HCT116 (cell line): Measurements from ENCODE around the gene DYNLT2. TPM values are rescaled to one million over a fixed set of nuclear protein-coding genes. Genes with fewer than 3 reads are reported as not detected.

Source experiments
- ATAC-seq: fragments of 200-7000 bp; cut with Tn5 transposase; 2 replicates; pipeline ENCODE4 v1.9.1; 2020; ENCODE audit warnings: mild to moderate bottlenecking, moderate library complexity
- BruUV-seq: library from RNA; stranded (reverse); fragments of 400-500 nt; replicated peaks from 2 replicates; lab custom pipeline; 2021; lab: Mats Ljungman, UMichigan
- CTCF ChIA-PET: fragments of 300-600 bp; sonication (Branson Sonifier 250); formaldehyde crosslinking; loops from one replicate; lab custom pipeline; 2021; ENCODE audit warnings: antibody characterized with exemption; lab: Charles Lee
- POLR2A ChIA-PET: fragments of 300-600, 350-600 bp; sonication (Branson Sonifier 250); formaldehyde crosslinking; loops from one replicate; lab custom pipeline; 2021; ENCODE audit warnings: antibody characterized with exemption; lab: Charles Lee
- RAD21 ChIA-PET, 2 experiments: fragments of 300-600 bp; sonication (Branson Sonifier 250); formaldehyde crosslinking; loops; one replicate each; lab custom pipeline; 2023; ENCODE audit warnings: low total read pairs in 2 of 2; ENCODE audit not compliant: uncharacterized antibody in 2 of 2, unreplicated experiment in 2 of 2, low non-redundant PET in 1 of 2; lab: Charles Lee
- DNase-seq: peaks from one replicate; pipeline ENCODE4 v3.0.0-alpha.2; 2010; ENCODE audit warnings: low read depth, low spot score
- H2AFZ ChIP-seq: fragments of 200-600 bp; shearing (Covaris generic), sonication (generic); 2 replicates; pipeline ENCODE4 v1.6.1; 2017; ENCODE audit warnings: low read depth, mixed run types, mixed read lengths, antibody characterized with exemption, low read length; ENCODE audit not compliant: poor library complexity, severe bottlenecking
- H3K27ac ChIP-seq: 2 replicates; pipeline ENCODE4 v1.5.1; 2012; ENCODE audit warnings: low read depth, low read length
- H3K27me3 ChIP-seq: fragments of 200-600 bp; sonication (generic); 2 replicates; pipeline ENCODE4 v1.6.1; 2016; ENCODE audit warnings: mixed run types, low read length, mixed read lengths; ENCODE audit not compliant: insufficient read depth
- H3K36me3 ChIP-seq, 2 experiments: fragments of 200-500 bp in 1 of 2; fragments of 200-600 bp in 1 of 2; sonication (Bioruptor generic) in 1 of 2; sonication (generic) in 1 of 2; 2 replicates each; pipeline versions ENCODE4 v1.5.1 to v1.6.1; 2014 to 2016; ENCODE audit warnings: low read length in 2 of 2, inconsistent platforms in 1 of 2, mixed read lengths in 1 of 2, mixed run types in 1 of 2; ENCODE audit not compliant: insufficient read depth in 2 of 2, control insufficient read depth in 1 of 2
- H3K4me1 ChIP-seq, 2 experiments: fragments of 200-600 bp in 1 of 2; sonication (generic) in 1 of 2; 2 replicates each; pipeline versions ENCODE4 v1.5.1 to v1.6.1; 2012 to 2017; ENCODE audit warnings: low read length in 2 of 2, inconsistent platforms in 1 of 2, mild to moderate bottlenecking in 1 of 2, mixed read lengths in 1 of 2, mixed run types in 1 of 2, moderate library complexity in 1 of 2; ENCODE audit not compliant: insufficient read depth in 2 of 2, control insufficient read depth in 1 of 2
- H3K4me2 ChIP-seq: fragments of 200-600 bp; sonication (generic); 2 replicates; pipeline ENCODE4 v1.6.1; 2017; ENCODE audit warnings: mixed run types, low read length, mixed read lengths
- H3K4me3 ChIP-seq, 2 experiments: fragments of 200-600 bp in 1 of 2; sonication (generic) in 1 of 2; replicated peaks in 1 of 2; 2 replicates each; pipeline ENCODE4 v1.5.1; 2011 to 2016; ENCODE audit warnings: low read length in 2 of 2, control low read depth in 1 of 2, low read depth in 1 of 2, mild to moderate bottlenecking in 1 of 2, mixed read lengths in 1 of 2, mixed run types in 1 of 2
- H3K79me2 ChIP-seq: fragments of 200-600 bp; sonication (generic); 2 replicates; pipeline ENCODE4 v1.6.1; 2017; ENCODE audit warnings: mild to moderate bottlenecking, mixed run types, low read length, moderate library complexity, mixed read lengths; ENCODE audit not compliant: insufficient read depth
- H3K9ac ChIP-seq: fragments of 200-600 bp; sonication (generic); 2 replicates; pipeline ENCODE4 v1.6.1; 2016; ENCODE audit warnings: low read length, mixed read lengths
- H3K9me2 ChIP-seq: fragments of 200-600 bp; sonication (generic), shearing (Covaris generic); 2 replicates; pipeline ENCODE4 v1.6.1; 2017; ENCODE audit warnings: mixed run types, mild to moderate bottlenecking, moderate library complexity; ENCODE audit not compliant: insufficient read depth
- H3K9me3 ChIP-seq, 2 experiments: fragments of 200-500 bp in 1 of 2; fragments of 200-600 bp in 1 of 2; sonication (Bioruptor generic) in 1 of 2; sonication (generic) in 1 of 2; 2 replicates each; pipeline ENCODE4 v1.6.1; 2014 to 2017; ENCODE audit warnings: low read length in 2 of 2, mixed read lengths in 2 of 2, inconsistent platforms in 1 of 2, low read depth in 1 of 2, mild to moderate bottlenecking in 1 of 2, mixed run types in 1 of 2, moderate library complexity in 1 of 2; ENCODE audit not compliant: control insufficient read depth in 1 of 2, insufficient read depth in 1 of 2
- H4K20me1 ChIP-seq: fragments of 200-600 bp; sonication (generic), shearing (Covaris generic); 2 replicates; pipeline ENCODE4 v1.6.1; 2017; ENCODE audit warnings: mixed run types, mild to moderate bottlenecking, moderate library complexity; ENCODE audit not compliant: insufficient read depth
- CTCF ChIP-seq, 3 experiments: fragments of 200-600 bp in 1 of 3; sonication (generic) in 1 of 3; IDR thresholded peaks in 2 of 3; conservative IDR thresholded peaks in 1 of 3; 2 replicates each; pipeline ENCODE4 v1.5.1; 2012 to 2017; ENCODE audit warnings: low read depth in 2 of 3, low read length in 2 of 3, antibody characterized with exemption in 1 of 3, borderline replicate concordance in 1 of 3, control low read depth in 1 of 3, mild to moderate bottlenecking in 1 of 3, mixed read lengths in 1 of 3, mixed run types in 1 of 3, moderate library complexity in 1 of 3; ENCODE audit not compliant: insufficient read depth in 1 of 3
- EGR1 ChIP-seq: IDR thresholded peaks from 2 replicates; pipeline ENCODE4 v1.6.1; 2012; ENCODE audit warnings: low read depth
- EZH2 ChIP-seq: fragments of 200-600 bp; sonication (generic); IDR thresholded peaks from 2 replicates; pipeline ENCODE4 v1.6.1; 2017; ENCODE audit warnings: antibody characterized with exemption, mixed run types
- EZH2phosphoT487 ChIP-seq: fragments of 200-600 bp; IDR thresholded peaks from 2 replicates; pipeline ENCODE4 v1.6.1; 2018; ENCODE audit warnings: antibody characterized with exemption, borderline replicate concordance
- FOSL1 ChIP-seq: IDR thresholded peaks from 2 replicates; pipeline ENCODE4 v1.6.1; 2012; ENCODE audit warnings: low read depth
- JUND ChIP-seq: IDR thresholded peaks from 2 replicates; pipeline ENCODE4 v1.6.1; 2012
- MAX ChIP-seq: IDR thresholded peaks from 2 replicates; pipeline ENCODE4 v1.6.1; 2012
- POLR2A ChIP-seq: IDR thresholded peaks from 2 replicates; pipeline ENCODE4 v1.7.0; 2011; ENCODE audit warnings: borderline replicate concordance; ENCODE audit not compliant: insufficient read depth, insufficient read length; ENCODE audit errors: extremely low read depth
- POLR2AphosphoS5 ChIP-seq: IDR thresholded peaks from 2 replicates; pipeline ENCODE4 v1.6.1; 2011; ENCODE audit warnings: mild to moderate bottlenecking, low read depth, low read length, moderate library complexity
- RAD21 ChIP-seq: IDR thresholded peaks from 2 replicates; pipeline ENCODE4 v1.6.1; 2012; ENCODE audit warnings: low read depth, mild to moderate bottlenecking
- SIN3A ChIP-seq: IDR thresholded peaks from 2 replicates; pipeline ENCODE4 v1.6.1; 2012; ENCODE audit warnings: low read depth
- SP1 ChIP-seq: IDR thresholded peaks from 2 replicates; pipeline ENCODE4 v1.6.1; 2012; ENCODE audit warnings: low read depth
- TCF7L2 ChIP-seq: IDR thresholded peaks from 2 replicates; pipeline ENCODE4 v1.7.0; 2011; ENCODE audit warnings: borderline replicate concordance, inconsistent platforms; ENCODE audit not compliant: insufficient read depth, insufficient read length; ENCODE audit errors: extremely low read depth
- ZBTB33 ChIP-seq: IDR thresholded peaks from 2 replicates; pipeline ENCODE4 v1.6.1; 2011; ENCODE audit warnings: mild to moderate bottlenecking, low read length, moderate library complexity; ENCODE audit not compliant: insufficient replicate concordance; ENCODE audit errors: extremely low read depth
- ZFX ChIP-seq: fragments of 450-650 bp; IDR thresholded peaks from 2 replicates; pipeline ENCODE4 v1.6.1; 2017
- ZNF274 ChIP-seq: fragments of 200-500 bp; sonication (Bioruptor generic); IDR thresholded peaks from 2 replicates; pipeline ENCODE4 v1.6.1; 2014; ENCODE audit warnings: mild to moderate bottlenecking, low read depth, low read length, inconsistent platforms
- intact Hi-C: fragments of 100-400 bp; cut with micrococcal nuclease; formaldehyde crosslinking; loops from 2 replicates; pipeline ENCODE4 v1.10.0; 2022
- total RNA-seq: library from RNA; stranded (reverse); gene quantifications from one replicate; pipeline ENCODE4 v1.2.1, GENCODE V29; 2021; ENCODE audit not compliant: unreplicated experiment

DYNLT2 gene
- total RNA-seq, 1 experiment from 2014 or later = 1.5 TPM

DNA sequence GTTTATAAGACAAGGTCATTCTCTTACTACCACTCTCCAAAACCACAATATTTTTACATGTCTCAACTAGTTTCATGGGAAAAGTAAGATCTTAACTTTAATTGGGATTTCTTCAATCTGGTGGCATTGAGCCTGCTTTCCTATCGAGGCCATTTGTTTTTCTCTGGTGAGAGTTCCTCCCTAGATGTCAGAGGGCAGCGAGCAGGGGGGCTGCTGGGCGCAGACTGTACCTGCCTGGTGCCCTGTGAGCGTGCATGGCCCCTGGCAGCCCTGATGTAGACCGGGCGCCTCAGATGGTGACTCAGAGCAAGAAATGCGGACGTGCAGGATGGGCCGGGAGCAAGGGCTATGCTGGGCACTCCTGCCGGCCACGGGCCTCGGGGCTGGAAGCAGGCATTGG, 27.3 kb upstream of the DYNLT2 start:
- H3K4me1 ChIP-seq = no peaks in the 10 kb centered on the region
- H3K27ac ChIP-seq = no peak overlapping the region
- TF ChIP-seq ZBTB33 (no peak), POLR2AphosphoS5 (no peak), ZFX (no peak), FOSL1 (no peak), POLR2A (no peak), RAD21 (no peak), EZH2phosphoT487 (no peak), JUND (no peak), SIN3A (no peak), ZNF274 (no peak), EZH2 (no peak), TCF7L2 (no peak), EGR1 (no peak), CTCF (IDR thresholded peaks at IDR 0.05 in 2 of 3, conservative IDR thresholded peaks at IDR 0.05 in 1 of 3; ENCODE audit: borderline replicate concordance in 1 of 3, insufficient read depth in 1 of 3, low read depth in 2 of 3, low read length in 2 of 3) (no peak), MAX (no peak), SP1 (no peak)
- no peak overlapping the region for H3K4me3 ChIP-seq
- no peaks in the 10 kb centered on the region for H3K27me3 ChIP-seq
- no peaks in the 10 kb centered on the region for H3K79me2 ChIP-seq
- H4K20me1 ChIP-seq = no peaks in the 10 kb centered on the region
- ATAC-seq (no peak), DNase-seq (no peak)
- ChIA-PET CTCF (no interaction called here), RAD21 (no interaction called here), POLR2A (no interaction called here)
- no peaks in the 10 kb centered on the region; a peak in 1 of 4 replicates for H3K36me3 ChIP-seq
- H3K9me2 ChIP-seq = no peaks in the 10 kb centered on the region
- H3K4me2 ChIP-seq = no peak overlapping the region
- BruUV-seq = no TSS peak
- no peak overlapping the region for H3K9ac ChIP-seq
- H2AFZ ChIP-seq = no peak overlapping the region
- H3K9me3 ChIP-seq = no peaks in the 10 kb centered on the region
- intact Hi-C loops = no loop called here
